T47D (cell line): ENCODE measurements around the gene CEP112.

ENCODE experiments used
- DNase-seq, 2 experiments: peaks; one replicate each; pipeline versions ENCODE4 v3.0.0 to v3.0.0-alpha.2; 2011 to 2012; ENCODE audit warnings: low read depth in 1 of 2, low spot score in 1 of 2
- JUND ChIP-seq: IDR thresholded peaks from 2 replicates; pipeline ENCODE4 v1.6.1; 2012; ENCODE audit warnings: low read depth
- in situ Hi-C: cut with HindIII; loops from 2 replicates; pipeline ENCODE4 v1.10.0; 2016; ENCODE audit warnings: low sequenced_read_pairs, low pct_unique_long_range_greater_than_20kb

CEP112 gene

GRCh38 chr17:65936013-65936412 lies 255.9 kb downstream of the CEP112 start:
- DNase-seq: no peak
- in situ Hi-C loops: no loop called here
- no peak for TF ChIP-seq JUND

- TF ChIP-seq JUND: no peak
- DNase-seq: no peak
- in situ Hi-C loops: no loop called here
These were observed 258.6 kb downstream of the CEP112 start for GRCh38 chr17:65933290-65933689.

GRCh38 chr17:65931246-65932149 lies 260.4 kb downstream of the CEP112 start:
- TF ChIP-seq JUND: no peak
- in situ Hi-C loops: no loop called here

GRCh38 chr17:65930140-65930730 lies 261.7 kb downstream of the CEP112 start:
- in situ Hi-C loops: no loop called here
- no peak for DNase-seq
- no peak for TF ChIP-seq JUND

More at GRCh38 chr17:65931246-65932149, 260.4 kb downstream of the CEP112 start:
- no peak for DNase-seq

GRCh38 chr17:65926599-65926998 lies 265.3 kb downstream of the CEP112 start:
- in situ Hi-C loops: no loop called here
- DNase-seq: no peak
- TF ChIP-seq JUND: no peak

GRCh38 chr17:65925606-65926307 lies 266.2 kb downstream of the CEP112 start:
- no peak for DNase-seq
- no peak for TF ChIP-seq JUND
- in situ Hi-C loops: no loop called here

- TF ChIP-seq JUND: no peak
- in situ Hi-C loops: no loop called here
- no peak for DNase-seq
These were observed 270.9 kb downstream of the CEP112 start for GRCh38 chr17:65920996-65921395.

GRCh38 chr17:65918916-65919315 lies 273.0 kb downstream of the CEP112 start:
- DNase-seq: no peak
- in situ Hi-C loops: no loop called here
- TF ChIP-seq JUND: no peak

GRCh38 chr17:65918500-65918899 lies 273.4 kb downstream of the CEP112 start:
- no peak for TF ChIP-seq JUND
- in situ Hi-C loops: no loop called here
- DNase-seq: no peak

- in situ Hi-C loops: no loop called here
- TF ChIP-seq JUND: no peak
- DNase-seq: no peak
These were observed 274.4 kb downstream of the CEP112 start for GRCh38 chr17:65917560-65917959.

GRCh38 chr17:65916425-65916824 lies 275.5 kb downstream of the CEP112 start:
- no peak for DNase-seq
- in situ Hi-C loops: no loop called here
- no peak for TF ChIP-seq JUND

GRCh38 chr17:65914784-65915342 lies 277.1 kb downstream of the CEP112 start:
- in situ Hi-C loops: no loop called here
- DNase-seq: no peak
- no peak for TF ChIP-seq JUND
